HepG2 (cell line): ENCODE results near the gene LARP1. TPM values are rescaled to one million over a fixed set of nuclear protein-coding genes. Genes with fewer than 3 reads are reported as not detected.

Experiments
- ATAC-seq: fragments of 200-7000 bp; cut with Tn5 transposase; 3 replicates; pipeline ENCODE4 v1.9.1; 2020; ENCODE audit warnings: mild to moderate bottlenecking, moderate library complexity
- BruUV-seq: library from RNA; stranded (reverse); fragments of 400-500 nt; replicated peaks from 2 replicates; lab custom pipeline; 2021; lab: Mats Ljungman, UMichigan
- CTCF ChIA-PET: fragments of 300-600 bp; formaldehyde crosslinking; extraction: SDS; loops from one replicate; lab custom pipeline; 2021; ENCODE audit warnings: low total read pairs, inconsistent platforms, low intra/inter-chr PET ratio; lab: Yijun Ruan, JAX
- POLR2A ChIA-PET: fragments of 350-600 bp; sonication (Branson Sonifier 250); formaldehyde crosslinking; loops from one replicate; lab custom pipeline; 2020; ENCODE audit warnings: antibody characterized with exemption, inconsistent platforms; lab: Yijun Ruan, JAX
- DNase-seq: peaks from one replicate; pipeline ENCODE4 v3.0.0-alpha.2; 2015; ENCODE audit warnings: low spot score
- FAIRE-seq: peaks from 3 replicates; lab custom pipeline; 2011; peaks lifted over from hg19 to GRCh38; lab: Jason Lieb, UNC
- H2AFZ ChIP-seq: one replicate; pipeline ENCODE4 v1.6.1; 2011; ENCODE audit warnings: low read length, inconsistent platforms
- H3K27ac ChIP-seq: fragments of 300-600 bp; 3 replicates; pipeline ENCODE4 v1.8.0; 2011; ENCODE audit warnings: mixed run types, mild to moderate bottlenecking, mixed read lengths, low read length, inconsistent platforms; ENCODE audit not compliant: insufficient read depth; ENCODE audit errors: extremely low read length
- H3K27me3 ChIP-seq, 2 experiments: fragments of 200-600 bp in 1 of 2; 2 replicates in 1 of 2; 3 replicates in 1 of 2; pipeline versions ENCODE4 v1.6.0 to v1.8.0; 2011; ENCODE audit warnings: low read length in 2 of 2, mild to moderate bottlenecking in 2 of 2, moderate library complexity in 2 of 2, inconsistent platforms in 1 of 2; ENCODE audit not compliant: insufficient read depth in 2 of 2, control insufficient read depth in 1 of 2
- H3K36me3 ChIP-seq, 2 experiments: fragments of 200-600 bp in 1 of 2; replicated peaks in 1 of 2; 2 replicates in 1 of 2; 3 replicates in 1 of 2; pipeline versions ENCODE4 v1.5.1 to v1.8.0; 2011; ENCODE audit warnings: low read length in 2 of 2, inconsistent platforms in 1 of 2; ENCODE audit not compliant: insufficient read depth in 2 of 2, control insufficient read depth in 1 of 2
- H3K4me1 ChIP-seq: 2 replicates; pipeline ENCODE4 v1.5.1; 2012; ENCODE audit warnings: low read length, inconsistent platforms; ENCODE audit not compliant: insufficient read depth
- H3K4me2 ChIP-seq: 2 replicates; pipeline ENCODE4 v1.6.0; 2011; ENCODE audit warnings: low read depth, low read length, inconsistent platforms
- H3K4me3 ChIP-seq, 3 experiments: fragments of 200-600 bp in 1 of 3; sonication (generic), shearing (Covaris generic) in 1 of 3; replicated peaks in 1 of 3; 2 replicates each; pipeline ENCODE4 v1.5.1; 2011 to 2016; ENCODE audit warnings: low read length in 3 of 3, inconsistent platforms in 2 of 3, low read depth in 2 of 3, mild to moderate bottlenecking in 2 of 3, control low read depth in 1 of 3, mixed read lengths in 1 of 3; ENCODE audit not compliant: insufficient read depth in 1 of 3
- H3K79me2 ChIP-seq: one replicate; pipeline ENCODE4 v1.6.1; 2011; ENCODE audit warnings: low read length, inconsistent platforms; ENCODE audit not compliant: insufficient read depth
- H3K9ac ChIP-seq: 2 replicates; pipeline ENCODE4 v1.6.0; 2011; ENCODE audit warnings: mild to moderate bottlenecking, low read depth, low read length, inconsistent platforms; ENCODE audit not compliant: insufficient read depth
- H3K9me3 ChIP-seq: 2 replicates; pipeline ENCODE4 v1.5.1; 2012; ENCODE audit warnings: mild to moderate bottlenecking, low read length
- H4K20me1 ChIP-seq: 2 replicates; pipeline ENCODE4 v1.6.0; 2011; ENCODE audit warnings: inconsistent platforms, mild to moderate bottlenecking, low read length, moderate library complexity; ENCODE audit not compliant: insufficient read depth
- CSRNP1 ChIP-seq: sonication (generic); formaldehyde crosslinking; IDR thresholded peaks from 2 replicates; pipeline ENCODE4 v1.8.1; 2023; ENCODE audit warnings: mild to moderate bottlenecking, missing genetic modification reagents
- ETV6 ChIP-seq: sonication (generic); formaldehyde crosslinking; conservative IDR thresholded peaks from 2 replicates; pipeline ENCODE4 v1.4.0; 2020; ENCODE audit warnings: missing genetic modification reagents
- GTF3A ChIP-seq: sonication (generic); formaldehyde crosslinking; conservative IDR thresholded peaks from 2 replicates; pipeline ENCODE4 v1.4.0; 2020; ENCODE audit warnings: mild to moderate bottlenecking, missing genetic modification reagents
- HNF4A ChIP-seq: sonication (generic); formaldehyde crosslinking; IDR thresholded peaks from 2 replicates; pipeline ENCODE4 v1.4.0; 2020; ENCODE audit warnings: missing genetic modification reagents
- JUN ChIP-seq: sonication (generic); formaldehyde crosslinking; IDR thresholded peaks from 2 replicates; pipeline ENCODE4 v1.4.0; 2020; ENCODE audit warnings: mild to moderate bottlenecking, missing genetic modification reagents
- MTA1 ChIP-seq: sonication (generic); formaldehyde crosslinking; IDR thresholded peaks from 2 replicates; pipeline ENCODE4 v1.4.0; 2020; ENCODE audit warnings: missing genetic modification reagents, mild to moderate bottlenecking, borderline replicate concordance
- SRSF4 ChIP-seq: fragments of 200-400 bp; formaldehyde crosslinking; IDR thresholded peaks from one replicate; pipeline ENCODE4 v1.6.1; 2018; ENCODE audit warnings: mild to moderate bottlenecking, low read depth, low read length, moderate library complexity; ENCODE audit not compliant: poor library complexity, severe bottlenecking
- TEAD3 ChIP-seq: optimal IDR thresholded peaks from 2 replicates; pipeline ENCODE3; 2016; ENCODE audit warnings: borderline replicate concordance
- U2AF2 ChIP-seq: fragments of 200-400 bp; formaldehyde crosslinking; IDR thresholded peaks from 2 replicates; pipeline ENCODE4 v1.6.1; 2017; ENCODE audit warnings: low read depth, mild to moderate bottlenecking, low read length
- ZNF10 ChIP-seq: sonication (generic); formaldehyde crosslinking; IDR thresholded peaks from 2 replicates; pipeline ENCODE4 v1.4.0; 2020; ENCODE audit warnings: mild to moderate bottlenecking, low read depth, missing genetic modification reagents, borderline replicate concordance
- ZNF121 ChIP-seq: sonication (generic); formaldehyde crosslinking; IDR thresholded peaks from 2 replicates; pipeline ENCODE4 v1.5.0; 2020; ENCODE audit warnings: mild to moderate bottlenecking, missing genetic modification reagents
- ZNF143 ChIP-seq: sonication (generic); formaldehyde crosslinking; IDR thresholded peaks from 2 replicates; pipeline ENCODE4 v1.4.0; 2020; ENCODE audit warnings: missing genetic modification reagents
- ZNF33B ChIP-seq: sonication (generic); formaldehyde crosslinking; IDR thresholded peaks from 2 replicates; pipeline ENCODE4 v1.5.1; 2020; ENCODE audit warnings: mild to moderate bottlenecking, missing genetic modification reagents
- ZNF703 ChIP-seq: sonication (generic); formaldehyde crosslinking; IDR thresholded peaks from 2 replicates; pipeline ENCODE4 v1.5.1; 2020; ENCODE audit warnings: missing genetic modification reagents, mild to moderate bottlenecking, moderate library complexity, borderline replicate concordance
- WGBS: methylation state at CpG from one replicate; pipeline ENCODE4 v1.1.6; 2017; ENCODE audit warnings: low lambda C conversion rate; 5-methylcytosine and 5-hydroxymethylcytosine counted together
- in situ Hi-C: cut with HindIII; loops from 2 replicates; pipeline ENCODE4 v1.10.0; 2017; ENCODE audit warnings: low pct_unique_long_range_greater_than_20kb; ENCODE audit not compliant: extremely low pct_ligation_motif_present
- intact Hi-C: fragments of 100-400 bp; cut with micrococcal nuclease; formaldehyde crosslinking; loops from one replicate; pipeline ENCODE4 v1.10.0; 2022; ENCODE audit not compliant: unreplicated experiment
- polyA plus RNA-seq, 8 experiments: library from polyadenylated mRNA; depleted of rRNA in 3 of 8; stranded (reverse) in 7 of 8; unstranded in 1 of 8; fragments of >200 nt; fragmentation: Illumina TruSeq in 4 of 8; extraction: Trizol in 4 of 8; gene quantifications; 2 replicates each; pipeline versions ENCODE4 v1.2.1 to v1.2.3, GENCODE V29; 2011 to 2016; ENCODE audit warnings: low read depth in 4 of 8, missing spikeins in 1 of 8, mixed read lengths in 1 of 8; ENCODE audit not compliant: insufficient read depth in 1 of 8
- total RNA-seq, 5 experiments: library from RNA; depleted of rRNA; stranded (reverse); fragments of >200 nt; fragmentation: Illumina TruSeq; extraction: Trizol; gene quantifications; 2 replicates each; pipeline ENCODE4 v1.2.3, GENCODE V29; 2016; ENCODE audit warnings: low read depth in 1 of 5

LARP1 gene
- total and polyA plus RNA-seq, 2 of the 13 experiments (the other 11 are each of a cell fraction or from before 2014, with no cell fraction given): 45.2 to 61.4 TPM

- 100% methylated on average over 2 of the region's 5 CpGs for WGBS
- Histone ChIP-seq H3K4me1 (peaks cover 39% of the 10 kb centered on the region), H4K20me1 (peaks cover 21% of the 10 kb centered on the region), H3K79me2 (peaks cover 29% of the 10 kb centered on the region), H3K27me3 (no peaks in the 10 kb centered on the region; a peak in 1 of 5 replicates), H3K36me3 (no peaks in the 10 kb centered on the region), H3K4me3 (no peak overlapping the region), H2AFZ (no peak overlapping the region), H3K9me3 (no peaks in the 10 kb centered on the region), H3K4me2 (no peak overlapping the region), H3K27ac (peak overlapping the region; percentile 50), H3K9ac (no peak overlapping the region; the same call in 1 of the 2 replicates)
- ChIA-PET POLR2A (interaction anchor here (1.1 to 1.2 kb wide), 2 partner anchors 71 to 107 kb away, joined by 3 read pairs; no protein-coding TSS in a partner anchor), CTCF (no interaction called here)
- intact Hi-C loops: no loop called here
- FAIRE-seq (no peak), DNase-seq (no peak), ATAC-seq (no peak)
- no TSS peak for BruUV-seq
- TF ChIP-seq TEAD3: peak; percentile 59
- TF ChIP-seq ZNF703 (CRISPR knock-in tag): no peak
- no peak for TF ChIP-seq U2AF2
- no peak for TF ChIP-seq ZNF143 (CRISPR knock-in tag)
- in situ Hi-C loops: loop anchor here (10.0 kb wide), 1 partner anchor 99 kb away; no protein-coding TSS in a partner anchor
Measured at GRCh38 chr5:154753792-154754191, 1.4 kb upstream of the LARP1 start.

- BruUV-seq: TSS peak; percentile 86
- CTCF ChIA-PET: no interaction called here
- FAIRE-seq: peak; percentile 58
- TF ChIP-seq ETV6: no peak; the same call in 1 of the 2 replicates
- TF ChIP-seq GTF3A (CRISPR knock-in tag): no peak
- TF ChIP-seq HNF4A (CRISPR knock-in tag): peak; percentile 34; the same call in 1 of the 2 replicates
- TF ChIP-seq ZNF121 (CRISPR knock-in tag): peak; percentile 52; the same call in 1 of the 2 replicates
- TF ChIP-seq ZNF33B (CRISPR knock-in tag): no peak
- TF ChIP-seq ZNF10: no peak
- TF ChIP-seq CSRNP1 (CRISPR knock-in tag): no peak
- TF ChIP-seq SRSF4: no peak
- 0 out of 2 replicates have a peak, but pooled peaks have one; percentile 43 for TF ChIP-seq MTA1 (CRISPR knock-in tag)
- TF ChIP-seq JUN: peak; percentile 46; the same call in 1 of the 2 replicates
Measured at GRCh38 chr5:154754460-154755360, 467 bp upstream of the LARP1 start.

More at GRCh38 chr5:154754460-154755360, 467 bp upstream of the LARP1 start:
- no peaks in the 10 kb centered on the region; a peak in 1 of 5 replicates for H3K27me3 ChIP-seq
- H3K9me3 ChIP-seq: no peaks in the 10 kb centered on the region
- ATAC-seq (peak; percentile 86), DNase-seq (peak; percentile 96)
- POLR2A ChIA-PET: no interaction called here
- peak overlapping the region; percentile 49 for H3K4me2 ChIP-seq
- H4K20me1 ChIP-seq: peaks cover 30% of the 10 kb centered on the region
- peaks cover 49% of the 10 kb centered on the region for H3K4me1 ChIP-seq
- WGBS: 90% methylated on average over 11 of the region's 92 CpGs
- peak overlapping the region; percentile 95 for H3K9ac ChIP-seq
- H3K79me2 ChIP-seq: peaks cover 38% of the 10 kb centered on the region
- intact Hi-C loops: loop anchor here (1.0 to 5.0 kb wide), 4 partner anchors 52 to 103 kb away; partner anchors contain the start of gene CNOT8
- H3K4me3 ChIP-seq: peak overlapping the region; percentile 75 to 94 (median 89); a peak in 4 of 6 replicates
- H3K36me3 ChIP-seq: no peaks in the 10 kb centered on the region
- no peak overlapping the region for H2AFZ ChIP-seq
- H3K27ac ChIP-seq: peak overlapping the region; percentile 50
- in situ Hi-C loops: loop anchor here (10.0 kb wide), 1 partner anchor 100 kb away; no protein-coding TSS in a partner anchor
